GM12873 (cell line): ENCODE measurements around the gene RPL28.

Experiments used
- CTCF ChIP-seq: IDR thresholded peaks from 2 replicates; pipeline ENCODE4 v1.5.1; 2012; ENCODE audit warnings: low read depth, mild to moderate bottlenecking, moderate library complexity, low read length, control low read depth; ENCODE audit not compliant: insufficient read depth; ENCODE audit errors: missing control alignments

RPL28 gene

GRCh38 chr19:55382013-55382412 lies 3.7 kb upstream of the RPL28 start:
- no peak for TF ChIP-seq CTCF

GRCh38 chr19:55382522-55383054 lies 3.1 kb upstream of the RPL28 start:
- no peak for TF ChIP-seq CTCF

GRCh38 chr19:55383279-55384130 lies 2.2 kb upstream of the RPL28 start:
- peak; percentile 31 for TF ChIP-seq CTCF

GRCh38 chr19:55384131-55384919 lies 1.4 kb upstream of the RPL28 start, which contains the start of gene TMEM238:
TMEM238 (minus strand) TSS chr19:55384292; CDS start chr19:55384259, 33 bp downstream.
- TF ChIP-seq CTCF = no peak

- TF ChIP-seq CTCF = no peak
Measured at GRCh38 chr19:55384920-55385723, 610 bp upstream of the RPL28 start.

GRCh38 chr19:55386493-55386971 lies 800 bp downstream of the RPL28 start:
- TF ChIP-seq CTCF = no peak
